GM10248 (cell line): ENCODE data around the gene HRH3.

Experiments
- CTCF ChIA-PET: fragments of 300-600 bp; sonication (Branson Sonifier 250); formaldehyde crosslinking; extraction: SDS; loops from one replicate; lab custom pipeline; 2021; ENCODE audit warnings: antibody characterized with exemption; lab: Yijun Ruan, JAX
- POLR2A ChIA-PET: fragments of 350-650 bp; sonication (Branson Sonifier 250); formaldehyde crosslinking; extraction: SDS; loops from one replicate; lab custom pipeline; 2020; ENCODE audit warnings: antibody characterized with exemption; lab: Yijun Ruan, JAX
- DNase-seq: peaks from one replicate; pipeline ENCODE4 v3.0.0; 2012; ENCODE audit errors: extremely low spot score
- TF ChIP-seq, protein P1 (sequence below): IDR thresholded peaks from 2 replicates; pipeline ENCODE4 v1.5.1; 2012; ENCODE audit warnings: mild to moderate bottlenecking, low read depth; ENCODE audit errors: extremely low read depth, missing control alignments, control extremely low read depth

HRH3 gene

DNA sequence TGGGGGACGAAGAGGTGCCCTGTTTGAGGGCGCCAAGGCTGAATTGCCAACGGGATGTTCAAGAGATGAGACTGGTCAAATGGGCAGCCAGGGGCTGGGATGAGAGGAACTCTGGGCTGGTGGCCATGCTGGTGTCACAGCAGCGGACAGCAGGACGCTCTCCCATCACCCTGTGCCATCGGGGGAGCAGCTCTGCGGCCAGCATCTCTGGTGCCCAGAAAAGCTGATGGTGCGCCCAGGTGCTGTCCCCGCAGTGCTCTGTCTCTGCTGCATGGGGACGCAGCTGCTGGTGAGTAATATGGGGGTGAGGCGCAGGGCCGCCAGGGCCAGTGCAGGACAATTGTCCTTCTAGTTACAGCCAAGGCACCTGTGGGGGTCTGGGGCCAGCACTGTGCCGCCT is 4.9 kb upstream of the HRH3 start:
- CTCF ChIA-PET = no interaction called here
- POLR2A ChIA-PET = no interaction called here
- no peak for DNase-seq
- TF ChIP-seq, protein P1, sequence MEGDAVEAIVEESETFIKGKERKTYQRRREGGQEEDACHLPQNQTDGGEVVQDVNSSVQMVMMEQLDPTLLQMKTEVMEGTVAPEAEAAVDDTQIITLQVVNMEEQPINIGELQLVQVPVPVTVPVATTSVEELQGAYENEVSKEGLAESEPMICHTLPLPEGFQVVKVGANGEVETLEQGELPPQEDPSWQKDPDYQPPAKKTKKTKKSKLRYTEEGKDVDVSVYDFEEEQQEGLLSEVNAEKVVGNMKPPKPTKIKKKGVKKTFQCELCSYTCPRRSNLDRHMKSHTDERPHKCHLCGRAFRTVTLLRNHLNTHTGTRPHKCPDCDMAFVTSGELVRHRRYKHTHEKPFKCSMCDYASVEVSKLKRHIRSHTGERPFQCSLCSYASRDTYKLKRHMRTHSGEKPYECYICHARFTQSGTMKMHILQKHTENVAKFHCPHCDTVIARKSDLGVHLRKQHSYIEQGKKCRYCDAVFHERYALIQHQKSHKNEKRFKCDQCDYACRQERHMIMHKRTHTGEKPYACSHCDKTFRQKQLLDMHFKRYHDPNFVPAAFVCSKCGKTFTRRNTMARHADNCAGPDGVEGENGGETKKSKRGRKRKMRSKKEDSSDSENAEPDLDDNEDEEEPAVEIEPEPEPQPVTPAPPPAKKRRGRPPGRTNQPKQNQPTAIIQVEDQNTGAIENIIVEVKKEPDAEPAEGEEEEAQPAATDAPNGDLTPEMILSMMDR = no peak

DNA sequence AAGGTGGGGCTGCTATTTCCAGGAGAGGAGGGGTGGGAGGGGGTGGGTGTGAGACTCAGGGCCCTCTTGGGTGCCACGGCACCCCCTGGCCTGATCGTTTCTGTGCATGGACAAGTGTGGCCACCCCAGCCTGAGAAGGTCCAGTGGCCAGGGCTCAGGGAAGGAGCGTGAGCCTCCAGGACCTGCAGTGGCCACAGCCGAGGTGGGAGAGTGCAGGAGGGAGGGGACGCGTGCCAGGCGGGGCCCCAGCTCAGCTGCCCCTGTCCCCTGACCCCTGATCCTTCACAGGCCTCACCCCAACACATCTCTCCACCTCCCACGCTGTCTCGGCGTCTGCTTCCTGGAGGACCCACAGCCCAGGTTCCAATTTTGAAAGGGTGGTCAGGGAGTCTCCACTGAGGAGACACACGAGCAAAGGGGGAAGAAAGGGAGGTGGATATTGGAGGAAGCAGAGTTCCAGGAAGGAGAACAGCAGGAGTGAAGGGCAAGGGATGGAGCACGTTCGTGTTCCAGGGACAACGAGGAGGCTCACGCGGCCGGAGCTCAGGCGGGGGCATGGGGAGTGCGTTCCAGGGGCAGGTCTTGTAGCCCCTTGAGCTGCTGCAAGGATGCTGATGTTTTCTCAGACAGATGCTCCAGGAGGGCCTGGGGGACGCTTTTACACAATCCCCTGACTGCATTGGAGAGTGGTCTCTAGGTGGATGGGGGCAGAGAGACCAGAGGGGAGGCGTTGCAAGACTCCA is 4.2 kb upstream of the HRH3 start:
- CTCF ChIA-PET = no interaction called here
- DNase-seq = no peak
- POLR2A ChIA-PET = no interaction called here
- TF ChIP-seq, protein P1 = no peak

DNA sequence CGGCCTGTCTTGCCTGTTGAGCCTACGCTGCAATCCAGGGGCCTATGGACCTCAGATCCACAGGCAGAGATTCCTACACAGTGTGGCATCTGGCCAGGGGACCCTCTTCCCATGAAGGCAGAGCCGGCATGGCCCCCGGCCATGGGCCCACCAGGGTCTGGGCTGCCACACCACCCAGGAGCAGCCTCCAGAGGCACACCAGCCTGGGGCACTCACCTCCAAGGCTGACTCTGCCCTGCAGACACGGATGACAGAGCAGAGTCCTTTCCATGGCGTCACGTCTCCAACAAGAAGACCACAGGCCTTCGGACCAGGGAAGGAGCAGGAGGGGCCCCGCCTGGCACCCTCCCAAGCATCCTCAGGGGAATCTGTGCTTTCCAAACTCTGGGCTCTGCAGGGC is 3.5 kb upstream of the HRH3 start:
- CTCF ChIA-PET = no interaction called here
- no peak for DNase-seq
- POLR2A ChIA-PET = no interaction called here
- TF ChIP-seq, protein P1 = no peak

DNA sequence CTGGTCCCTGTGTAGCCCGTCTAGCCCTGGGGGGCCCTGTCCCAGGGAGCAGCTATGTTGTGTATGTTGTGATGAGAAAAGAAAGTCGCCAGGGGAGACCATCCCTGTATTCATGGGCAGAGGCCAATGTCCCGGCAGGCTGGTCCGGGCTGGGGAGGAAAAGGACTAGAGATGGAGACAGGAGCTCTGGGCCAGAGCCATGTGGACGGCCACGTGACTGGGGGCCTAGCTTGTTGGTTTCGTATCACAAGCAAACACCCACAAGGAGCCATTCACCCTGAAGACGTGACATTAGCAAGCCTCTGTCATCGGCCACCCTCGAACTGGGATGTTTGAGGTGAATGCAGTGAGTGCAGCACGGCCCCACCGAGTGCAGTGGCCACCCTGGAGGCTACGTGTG is 2.9 kb upstream of the HRH3 start:
- ChIA-PET POLR2A (no interaction called here), CTCF (no interaction called here)
- no peak for DNase-seq

DNA sequence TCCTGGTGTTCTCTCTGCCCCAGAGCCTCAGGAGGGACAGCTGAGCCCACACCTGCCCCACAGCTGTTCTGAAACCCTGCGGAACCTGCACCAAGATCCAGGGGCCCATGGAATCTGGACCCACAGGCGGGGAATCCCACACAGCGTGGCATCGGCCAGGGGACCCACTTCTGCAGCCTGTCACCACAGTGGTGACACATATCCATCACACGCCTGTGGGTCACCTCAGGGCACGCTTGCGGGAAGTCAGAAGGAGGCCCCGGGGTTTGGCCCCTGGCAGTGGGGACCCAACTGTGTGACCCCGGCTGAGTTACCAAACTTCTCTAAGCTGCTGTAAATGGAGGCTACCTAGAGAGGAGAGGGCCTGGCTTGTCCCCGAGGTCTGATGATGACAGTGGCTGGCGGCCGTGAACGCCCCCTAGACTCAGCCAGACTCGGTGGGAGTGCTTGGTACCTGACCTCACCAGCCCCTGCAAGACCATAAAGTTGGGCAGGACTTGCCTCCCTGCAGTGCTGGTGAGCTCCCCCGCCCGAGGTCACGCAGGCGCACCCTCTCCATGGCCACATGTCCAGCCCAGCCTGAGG is 2.3 kb upstream of the HRH3 start:
- POLR2A ChIA-PET = no interaction called here
- CTCF ChIA-PET = no interaction called here
- TF ChIP-seq, protein P1 = no peak
- no peak for DNase-seq

More for the DNA sequence above, 2.9 kb upstream of the HRH3 start:
- TF ChIP-seq, protein P1 = no peak

DNA sequence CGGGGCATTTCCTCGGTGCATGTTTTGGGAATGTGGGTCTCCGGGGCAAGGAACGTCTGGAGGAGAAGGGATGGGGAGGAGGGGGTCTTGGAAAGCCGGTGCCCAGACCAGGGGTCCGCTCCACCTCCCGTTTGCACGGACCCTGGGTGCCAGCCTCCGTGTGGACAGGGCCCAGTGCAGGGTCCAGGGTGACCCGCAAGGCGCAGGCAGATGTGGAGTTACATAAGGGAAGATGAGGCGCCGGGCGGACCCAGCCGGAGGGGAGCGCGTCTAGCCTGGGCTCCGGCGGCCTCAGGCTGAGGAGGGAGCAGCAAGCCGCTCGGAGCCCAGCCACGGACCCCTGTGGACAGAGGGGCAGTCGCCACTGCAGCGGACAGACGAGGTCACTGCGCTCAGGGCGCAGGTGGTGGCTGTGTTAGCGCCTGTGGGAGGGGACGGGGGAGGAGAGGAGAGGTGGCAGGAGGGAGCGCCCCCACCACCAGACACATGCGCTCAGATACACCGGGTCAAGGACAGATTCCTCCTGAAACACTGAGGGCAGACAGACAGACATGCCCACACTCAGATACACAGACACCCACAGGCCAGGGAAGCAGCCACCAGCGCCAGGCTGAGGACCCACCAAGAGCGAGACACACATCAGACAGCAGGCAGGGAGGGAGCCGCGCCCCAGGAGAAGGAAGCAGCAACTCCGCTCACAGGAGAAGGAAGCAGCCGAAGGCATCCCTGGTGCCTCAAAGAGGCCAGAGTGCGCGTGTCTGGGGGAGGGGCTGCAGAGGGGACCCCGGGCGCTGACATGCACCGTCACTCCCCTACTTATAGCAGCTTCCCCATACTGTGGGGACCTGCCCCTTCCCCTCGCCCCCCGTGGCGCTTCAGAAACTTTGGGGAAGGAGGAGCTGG is 839 bp upstream of the HRH3 start:
- DNase-seq = no peak
- TF ChIP-seq, protein P1 = no peak
- CTCF ChIA-PET = no interaction called here
- POLR2A ChIA-PET = no interaction called here
